Neural progenitor cell (in vitro differentiated cells): Measurements from ENCODE around the gene HTT. TPM values are rescaled to one million over a fixed set of nuclear protein-coding genes. Genes with fewer than 3 reads are reported as not detected.

ENCODE experiments used
- DNase-seq: peaks from one replicate; pipeline ENCODE4 v3.0.0-alpha.2; 2016; ENCODE audit warnings: low spot score
- H2AFZ ChIP-seq: fragments of 200-600 bp; sonication (generic); replicated peaks from 2 replicates; pipeline ENCODE4 v1.6.1; 2016; ENCODE audit warnings: antibody characterized with exemption
- H3F3A ChIP-seq: fragments of 200-600 bp; sonication (generic); 2 replicates; pipeline ENCODE4 v1.6.1; 2016; ENCODE audit warnings: antibody characterized with exemption, low read depth
- H3K27ac ChIP-seq: fragments of 200-600 bp; sonication (generic); 2 replicates; pipeline ENCODE4 v1.5.1; 2016; ENCODE audit warnings: mild to moderate bottlenecking
- H3K27me3 ChIP-seq: fragments of 200-600 bp; sonication (generic); 2 replicates; pipeline ENCODE4 v1.6.1; 2016; ENCODE audit warnings: mild to moderate bottlenecking, moderate library complexity
- H3K36me3 ChIP-seq: fragments of 200-600 bp; sonication (generic); 2 replicates; pipeline ENCODE4 v1.5.1; 2016
- H3K4me1 ChIP-seq: fragments of 200-600 bp; sonication (generic); 2 replicates; pipeline ENCODE4 v1.6.1; 2016; ENCODE audit warnings: mixed run types
- H3K4me2 ChIP-seq: fragments of 200-600 bp; sonication (generic); 2 replicates; pipeline ENCODE4 v1.6.1; 2016
- H3K4me3 ChIP-seq: fragments of 200-600 bp; sonication (generic); 2 replicates; pipeline ENCODE4 v1.5.1; 2016
- H3K79me2 ChIP-seq: fragments of 200-600 bp; sonication (generic); 2 replicates; pipeline ENCODE4 v1.6.1; 2016; ENCODE audit warnings: low read depth
- H3K9ac ChIP-seq: fragments of 200-600 bp; sonication (generic); 2 replicates; pipeline ENCODE4 v1.6.1; 2016
- H3K9me3 ChIP-seq: fragments of 200-600 bp; sonication (generic); 2 replicates; pipeline ENCODE4 v1.5.1; 2016; ENCODE audit warnings: low read depth
- H4K20me1 ChIP-seq: fragments of 200-600 bp; sonication (generic); 2 replicates; pipeline ENCODE4 v1.6.1; 2016; ENCODE audit warnings: low read depth
- H3K27ac Mint-ChIP-seq: 3 replicates; pipeline ENCODE4 v1.8.0; 2021; ENCODE audit warnings: mixed read lengths
- H3K27me3 Mint-ChIP-seq: 2 replicates; pipeline ENCODE4 v1.8.0; 2022; ENCODE audit warnings: low read depth, mild to moderate bottlenecking, inconsistent platforms, moderate library complexity, mixed read lengths; ENCODE audit not compliant: insufficient read depth
- H3K36me3 Mint-ChIP-seq: 3 replicates; pipeline ENCODE4 v1.8.0; 2021; ENCODE audit warnings: mixed read lengths
- H3K4me1 Mint-ChIP-seq: 3 replicates; pipeline ENCODE4 v1.8.0; 2021; ENCODE audit warnings: mixed read lengths
- H3K4me3 Mint-ChIP-seq: 3 replicates; pipeline ENCODE4 v1.8.0; 2021; ENCODE audit warnings: mild to moderate bottlenecking, moderate library complexity, mixed read lengths
- H3K9me3 Mint-ChIP-seq: 3 replicates; pipeline ENCODE4 v1.8.0; 2020; ENCODE audit warnings: mixed read lengths
- EZH2 ChIP-seq: fragments of 200-600 bp; sonication (generic); IDR thresholded peaks from 2 replicates; pipeline ENCODE4 v1.6.1; 2017; ENCODE audit warnings: antibody characterized with exemption, mild to moderate bottlenecking, moderate library complexity
- EZH2phosphoT487 ChIP-seq: fragments of 200-600 bp; sonication (generic); IDR thresholded peaks from 2 replicates; pipeline ENCODE4 v1.6.1; 2017; ENCODE audit warnings: antibody characterized with exemption
- total RNA-seq: library from RNA; depleted of rRNA; stranded (reverse); fragments of >200 nt; gene quantifications from 2 replicates; pipeline ENCODE4 v1.2.3, GENCODE V29; 2015; ENCODE audit warnings: low replicate concordance
- TF ChIP-seq, protein P1 (sequence below): fragments of 200-600 bp; sonication (generic); IDR thresholded peaks from 2 replicates; pipeline ENCODE4 v1.5.1; 2017; ENCODE audit warnings: antibody characterized with exemption, mild to moderate bottlenecking

The HTT gene
- total RNA-seq, 1 donor from 2014 or later: 38.9 TPM

DNA sequence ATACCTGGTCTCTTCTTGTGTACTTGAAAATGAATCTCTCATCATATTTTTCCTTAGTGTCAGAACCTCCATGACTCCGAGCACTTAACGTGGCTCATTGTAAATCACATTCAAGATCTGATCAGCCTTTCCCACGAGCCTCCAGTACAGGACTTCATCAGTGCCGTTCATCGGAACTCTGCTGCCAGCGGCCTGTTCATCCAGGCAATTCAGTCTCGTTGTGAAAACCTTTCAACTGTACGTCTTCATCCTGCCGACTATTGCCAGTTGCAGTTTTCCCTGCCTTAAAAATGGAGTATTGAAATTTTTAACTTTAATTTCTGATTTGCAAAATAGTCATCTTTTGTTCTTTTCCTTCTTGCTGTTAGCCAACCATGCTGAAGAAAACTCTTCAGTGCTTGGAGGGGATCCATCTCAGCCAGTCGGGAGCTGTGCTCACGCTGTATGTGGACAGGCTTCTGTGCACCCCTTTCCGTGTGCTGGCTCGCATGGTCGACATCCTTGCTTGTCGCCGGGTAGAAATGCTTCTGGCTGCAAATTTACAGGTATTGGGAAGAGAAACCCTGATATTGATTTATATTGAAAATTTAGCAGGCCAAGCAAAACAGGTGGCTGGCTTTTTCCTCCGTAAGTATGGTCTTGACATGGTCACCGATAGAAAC is 132.1 kb downstream of the HTT start:
- H3K4me1 ChIP-seq: peaks cover 13% of the 10 kb centered on the region
- H3K4me3 Mint-ChIP-seq: peak overlapping the region; percentile 31
- no peaks in the 10 kb centered on the region for H3K9me3 ChIP-seq
- H3K36me3 ChIP-seq: peaks cover 9% of the 10 kb centered on the region
- peak overlapping the region; percentile 87 for H3K27ac Mint-ChIP-seq
- DNase-seq: no peak
- H4K20me1 ChIP-seq: peaks cover 6% of the 10 kb centered on the region
- no peak overlapping the region for H3K4me3 ChIP-seq
- no peaks in the 10 kb centered on the region for H3K79me2 ChIP-seq
- no peak for TF ChIP-seq EZH2phosphoT487
- TF ChIP-seq EZH2: no peak
- TF ChIP-seq, protein P1, sequence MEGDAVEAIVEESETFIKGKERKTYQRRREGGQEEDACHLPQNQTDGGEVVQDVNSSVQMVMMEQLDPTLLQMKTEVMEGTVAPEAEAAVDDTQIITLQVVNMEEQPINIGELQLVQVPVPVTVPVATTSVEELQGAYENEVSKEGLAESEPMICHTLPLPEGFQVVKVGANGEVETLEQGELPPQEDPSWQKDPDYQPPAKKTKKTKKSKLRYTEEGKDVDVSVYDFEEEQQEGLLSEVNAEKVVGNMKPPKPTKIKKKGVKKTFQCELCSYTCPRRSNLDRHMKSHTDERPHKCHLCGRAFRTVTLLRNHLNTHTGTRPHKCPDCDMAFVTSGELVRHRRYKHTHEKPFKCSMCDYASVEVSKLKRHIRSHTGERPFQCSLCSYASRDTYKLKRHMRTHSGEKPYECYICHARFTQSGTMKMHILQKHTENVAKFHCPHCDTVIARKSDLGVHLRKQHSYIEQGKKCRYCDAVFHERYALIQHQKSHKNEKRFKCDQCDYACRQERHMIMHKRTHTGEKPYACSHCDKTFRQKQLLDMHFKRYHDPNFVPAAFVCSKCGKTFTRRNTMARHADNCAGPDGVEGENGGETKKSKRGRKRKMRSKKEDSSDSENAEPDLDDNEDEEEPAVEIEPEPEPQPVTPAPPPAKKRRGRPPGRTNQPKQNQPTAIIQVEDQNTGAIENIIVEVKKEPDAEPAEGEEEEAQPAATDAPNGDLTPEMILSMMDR: no peak
- H3K9ac ChIP-seq: no peak overlapping the region
- H3K36me3 Mint-ChIP-seq: peaks cover 32% of the 10 kb centered on the region
- H3K9me3 Mint-ChIP-seq: no peaks in the 10 kb centered on the region
- no peak overlapping the region for H3K27ac ChIP-seq
- no peaks in the 10 kb centered on the region for H3F3A ChIP-seq
- H3K4me1 Mint-ChIP-seq: peaks cover 41% of the 10 kb centered on the region
- H3K27me3 ChIP-seq: no peaks in the 10 kb centered on the region
- peak overlapping the region; percentile 2 for H3K4me2 ChIP-seq
- no peaks in the 10 kb centered on the region for H3K27me3 Mint-ChIP-seq
- no peak overlapping the region for H2AFZ ChIP-seq

DNA sequence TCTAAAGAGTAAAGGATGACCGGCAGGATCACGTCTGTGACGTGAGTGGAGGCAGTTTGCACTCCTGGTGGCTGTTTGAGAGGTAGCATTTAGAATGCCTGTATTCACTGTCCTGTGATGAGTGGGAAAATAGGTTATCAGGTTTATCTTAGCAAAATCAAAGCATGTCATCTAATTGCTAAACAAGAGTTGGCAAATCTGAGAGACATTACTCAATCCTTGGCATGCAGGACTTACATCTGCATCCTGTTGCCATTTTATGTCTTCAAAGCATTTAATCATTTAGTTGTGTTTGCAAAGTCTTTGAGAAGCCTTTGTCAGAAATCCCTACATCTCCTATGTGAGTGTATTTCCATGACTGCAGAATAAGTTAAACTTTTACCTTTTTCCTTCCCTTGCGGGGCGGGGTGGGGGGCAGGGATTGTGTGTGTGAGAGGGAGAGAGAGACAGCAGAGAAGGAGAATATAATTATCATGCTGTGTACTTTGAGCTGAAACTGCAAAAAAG is 133.1 kb downstream of the HTT start:
- Histone ChIP-seq H3F3A (no peaks in the 10 kb centered on the region), H3K27me3 (no peaks in the 10 kb centered on the region), H2AFZ (no peak overlapping the region), H3K79me2 (no peaks in the 10 kb centered on the region), H3K27ac (no peak overlapping the region), H4K20me1 (peaks cover 6% of the 10 kb centered on the region), H3K36me3 (peaks cover 9% of the 10 kb centered on the region), H3K4me1 (peaks cover 13% of the 10 kb centered on the region), H3K9me3 (no peaks in the 10 kb centered on the region), H3K4me3 (no peak overlapping the region), H3K4me2 (no peak overlapping the region), H3K9ac (no peak overlapping the region)
- Mint-ChIP-seq H3K4me3 (no peak overlapping the region), H3K9me3 (no peaks in the 10 kb centered on the region), H3K36me3 (peaks cover 34% of the 10 kb centered on the region), H3K27me3 (no peaks in the 10 kb centered on the region), H3K4me1 (peaks cover 40% of the 10 kb centered on the region), H3K27ac (no peak overlapping the region)
- DNase-seq: no peak
- TF ChIP-seq, protein P1: no peak
- TF ChIP-seq EZH2phosphoT487: no peak
- TF ChIP-seq EZH2: no peak

DNA sequence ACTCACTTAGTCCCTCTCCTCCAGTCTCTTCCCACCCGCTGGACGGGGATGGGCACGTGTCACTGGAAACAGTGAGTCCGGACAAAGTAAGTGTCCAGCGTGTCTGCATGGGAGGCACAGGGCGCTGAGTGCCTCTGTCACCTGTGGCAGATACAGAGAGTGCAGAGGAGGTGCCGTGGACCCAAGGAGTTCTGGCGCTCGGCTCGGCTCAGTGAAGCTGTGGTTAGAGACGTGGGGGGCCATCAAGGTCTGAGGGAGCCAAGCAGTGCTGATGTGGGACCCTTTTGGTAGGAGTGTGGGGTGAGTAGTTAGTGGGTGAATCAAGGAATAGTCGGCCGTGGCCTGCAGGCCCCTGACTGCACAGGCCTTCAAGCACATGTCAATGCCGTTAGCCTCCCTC is 134.3 kb downstream of the HTT start:
- peaks cover 34% of the 10 kb centered on the region for H3K4me1 Mint-ChIP-seq
- Histone ChIP-seq H3K27ac (no peak overlapping the region), H3K9me3 (no peaks in the 10 kb centered on the region), H3K36me3 (peaks cover 9% of the 10 kb centered on the region), H3K27me3 (no peaks in the 10 kb centered on the region), H3K4me3 (no peak overlapping the region), H3K79me2 (no peaks in the 10 kb centered on the region), H3K4me2 (no peak overlapping the region), H2AFZ (no peak overlapping the region), H4K20me1 (peaks cover 6% of the 10 kb centered on the region), H3K9ac (no peak overlapping the region), H3K4me1 (peaks cover 13% of the 10 kb centered on the region), H3F3A (no peaks in the 10 kb centered on the region)
- H3K4me3 Mint-ChIP-seq: no peak overlapping the region
- H3K9me3 Mint-ChIP-seq: no peaks in the 10 kb centered on the region
- no peak for DNase-seq
- H3K27ac Mint-ChIP-seq: no peak overlapping the region
- TF ChIP-seq EZH2 (no peak), EZH2phosphoT487 (no peak)
- TF ChIP-seq, protein P1: no peak
- no peaks in the 10 kb centered on the region for H3K27me3 Mint-ChIP-seq
- peaks cover 44% of the 10 kb centered on the region for H3K36me3 Mint-ChIP-seq
